Stomach (tissue), 9 donors: ENCODE data around the gene HS6ST3. TPM values are rescaled to one million over a fixed set of nuclear protein-coding genes. Genes with fewer than 3 reads are reported as not detected.

ENCODE experiments used
- DNase-seq, 2 donors: peaks; one replicate each; pipeline versions ENCODE4 v3.0.0 to v3.0.0-alpha.2; 2013 to 2019
- H3K27ac ChIP-seq, 5 donors: fragments of 200-600 bp in 4 of 5; sonication (generic) in 4 of 5; one replicate each; pipeline ENCODE4 v1.5.1; 2013 to 2019; ENCODE audit warnings: mild to moderate bottlenecking in 1 of 5, moderate library complexity in 1 of 5
- H3K27me3 ChIP-seq, 3 donors: fragments of 200-600 bp; sonication (generic); one replicate each; pipeline ENCODE4 v1.5.1; 2017 to 2019; ENCODE audit warnings: mixed run types in 1 of 3
- H3K36me3 ChIP-seq, 4 donors: fragments of 200-600 bp; sonication (generic); 1 replicate in 3 of 4; 2 replicates in 1 of 4; pipeline ENCODE4 v1.5.1; 2016 to 2019
- H3K4me1 ChIP-seq, 4 donors: fragments of 200-600 bp; sonication (generic); one replicate each; pipeline ENCODE4 v1.5.1; 2016 to 2019
- H3K4me3 ChIP-seq, 4 donors: fragments of 200-600 bp; sonication (generic) in 3 of 4; one replicate each; pipeline ENCODE4 v1.5.1; 2016 to 2019; ENCODE audit warnings: mild to moderate bottlenecking in 1 of 4
- H3K9me3 ChIP-seq, 4 donors: fragments of 200-600 bp; sonication (generic); one replicate each; pipeline ENCODE4 v1.5.1; 2016 to 2019
- CTCF ChIP-seq, 7 experiments: fragments of 450-650 bp in 4 of 7; fragments of 200-600 bp in 3 of 7; sonication (generic) in 3 of 7; IDR thresholded peaks; one replicate each; pipeline ENCODE4 v1.5.1; 2016 to 2019; ENCODE audit warnings: antibody characterized with exemption in 7 of 7, control low read depth in 2 of 7, mild to moderate bottlenecking in 1 of 7
- EP300 ChIP-seq: sonication (generic); formaldehyde crosslinking; IDR thresholded peaks from one replicate; pipeline ENCODE4 v1.6.1; 2017; ENCODE audit warnings: antibody characterized with exemption
- POLR2A ChIP-seq, 4 donors: fragments of 450-650 bp; IDR thresholded peaks; one replicate each; pipeline ENCODE4 v1.6.1; 2016; ENCODE audit warnings: antibody characterized with exemption in 4 of 4, control low read depth in 2 of 4, mild to moderate bottlenecking in 1 of 4, moderate library complexity in 1 of 4
- POLR2AphosphoS5 ChIP-seq, 3 donors: sonication (generic); formaldehyde crosslinking; IDR thresholded peaks; one replicate each; pipeline ENCODE4 v1.6.1; 2016; ENCODE audit warnings: antibody characterized with exemption in 3 of 3
- WGBS, 5 donors: extraction: QIAGEN DNeasy Blood & Tissue Kit in 3 of 5; methylation state at CpG; one replicate each; pipeline versions ENCODE4 v1.1.5 to v1.1.7; 2013 to 2018; 5-methylcytosine and 5-hydroxymethylcytosine counted together
- intact Hi-C: fragments of 100-400 bp; cut with DNase I; formaldehyde crosslinking; loops from one replicate; pipeline ENCODE4 v1.15.1; 2023; ENCODE audit warnings: low total_unique reads
- polyA plus RNA-seq, 3 donors: library from polyadenylated mRNA; stranded (reverse); fragments of 200-250 nt; gene quantifications; one replicate each; pipeline ENCODE4 v1.2.3, GENCODE V29; 2013
- total RNA-seq, 5 donors: library from RNA; depleted of rRNA; stranded (reverse); fragments of >200 nt; gene quantifications; one replicate each; pipeline versions ENCODE4 v1.1.0 to v1.2.3, GENCODE V29; 2014 to 2016
- donor health status: healthy with polysubstance abuse.
- donor health status: Bipolar disorder and iron deficiency.
- donor health status: healthy.

HS6ST3 gene
- total and polyA plus RNA-seq, 8 donors, result 0.15 to 4.0 (median 0.75) TPM; not detected in 1

- no peaks in the 10 kb centered on the region for H3K36me3 ChIP-seq
- no peak overlapping the region for H3K27ac ChIP-seq
- no peaks in the 10 kb centered on the region for H3K4me1 ChIP-seq
- no peak overlapping the region for H3K4me3 ChIP-seq
- no peak for DNase-seq
- no peaks in the 10 kb centered on the region for H3K9me3 ChIP-seq
- TF ChIP-seq POLR2AphosphoS5 (IDR thresholded peaks at IDR 0.05), result no peak
- TF ChIP-seq CTCF (IDR thresholded peaks at IDR 0.05), result no peak
- no peak for TF ChIP-seq POLR2A (IDR thresholded peaks at IDR 0.05)
- TF ChIP-seq EP300, result no peak
- 84 to 92% (median 88%) methylated on average over 4 of the region's 4 CpGs for WGBS, 5 donors
- no peaks in the 10 kb centered on the region for H3K27me3 ChIP-seq
- intact Hi-C loops, result no loop called here
Observed at GRCh38 chr13:96684469-96684868, 594.6 kb downstream of the HS6ST3 start.

GRCh38 chr13:96684907-96685306 lies 595.0 kb downstream of the HS6ST3 start:
- no peaks in the 10 kb centered on the region for H3K36me3 ChIP-seq
- 25 to 61% (median 44%) methylated on average over 1 of the region's 1 CpG for WGBS, 5 donors
- TF ChIP-seq POLR2A (IDR thresholded peaks at IDR 0.05) (no peak), CTCF (IDR thresholded peaks at IDR 0.05) (no peak), POLR2AphosphoS5 (IDR thresholded peaks at IDR 0.05) (no peak)
- intact Hi-C loops, result no loop called here
- no peak overlapping the region for H3K27ac ChIP-seq
- no peak overlapping the region for H3K4me3 ChIP-seq
- H3K27me3 ChIP-seq, result no peaks in the 10 kb centered on the region
- no peaks in the 10 kb centered on the region for H3K9me3 ChIP-seq
- no peaks in the 10 kb centered on the region for H3K4me1 ChIP-seq
- DNase-seq, result no peak

GRCh38 chr13:96686286-96686685 lies 596.4 kb downstream of the HS6ST3 start:
- H3K9me3 ChIP-seq, result no peaks in the 10 kb centered on the region
- no peak overlapping the region for H3K27ac ChIP-seq
- H3K36me3 ChIP-seq, result no peaks in the 10 kb centered on the region
- H3K27me3 ChIP-seq, result no peaks in the 10 kb centered on the region
- TF ChIP-seq EP300 (no peak), CTCF (IDR thresholded peaks at IDR 0.05) (no peak), POLR2AphosphoS5 (IDR thresholded peaks at IDR 0.05) (no peak), POLR2A (IDR thresholded peaks at IDR 0.05) (no peak)
- no peak overlapping the region for H3K4me3 ChIP-seq
- intact Hi-C loops, result no loop called here
- H3K4me1 ChIP-seq, result no peaks in the 10 kb centered on the region
- WGBS, 5 donors, result 23 to 35% (median 30%) methylated on average over 2 of the region's 2 CpGs
- no peak for DNase-seq

GRCh38 chr13:96687191-96687590 lies 597.3 kb downstream of the HS6ST3 start:
- WGBS, 5 donors, result 85 to 95% (median 89%) methylated on average over 3 of the region's 3 CpGs
- Histone ChIP-seq H3K27me3 (no peaks in the 10 kb centered on the region), H3K4me3 (no peak overlapping the region), H3K9me3 (no peaks in the 10 kb centered on the region), H3K4me1 (no peaks in the 10 kb centered on the region), H3K36me3 (no peaks in the 10 kb centered on the region), H3K27ac (no peak overlapping the region)
- intact Hi-C loops, result no loop called here
- TF ChIP-seq CTCF (IDR thresholded peaks at IDR 0.05) (no peak), POLR2A (IDR thresholded peaks at IDR 0.05) (no peak), EP300 (no peak), POLR2AphosphoS5 (IDR thresholded peaks at IDR 0.05) (no peak)
- no peak for DNase-seq
